Fibroblast of villous mesenchyme (primary cell): ENCODE data around the gene KCNQ1OT1. TPM values are rescaled to one million over a fixed set of nuclear protein-coding genes. Genes with fewer than 3 reads are reported as not detected.

Source experiments
- DNase-seq: peaks from one replicate; pipeline ENCODE4 v3.0.0-alpha.2; 2010; ENCODE audit warnings: low read depth
- H3K4me3 ChIP-seq: 2 replicates; pipeline ENCODE4 v1.5.1; 2011; ENCODE audit warnings: low read depth, mild to moderate bottlenecking, low read length
- CTCF ChIP-seq: IDR thresholded peaks from 2 replicates; pipeline ENCODE4 v1.5.1; 2012; ENCODE audit warnings: low read depth, mild to moderate bottlenecking, low read length; ENCODE audit not compliant: insufficient read depth
- total RNA-seq: library from RNA; depleted of rRNA; stranded (reverse); fragments of >200 nt; gene quantifications from 2 replicates; pipeline ENCODE4 v1.2.3, GENCODE V29; 2012

KCNQ1OT1 gene
- total RNA-seq, 1 donor: 6.0 TPM

DNA sequence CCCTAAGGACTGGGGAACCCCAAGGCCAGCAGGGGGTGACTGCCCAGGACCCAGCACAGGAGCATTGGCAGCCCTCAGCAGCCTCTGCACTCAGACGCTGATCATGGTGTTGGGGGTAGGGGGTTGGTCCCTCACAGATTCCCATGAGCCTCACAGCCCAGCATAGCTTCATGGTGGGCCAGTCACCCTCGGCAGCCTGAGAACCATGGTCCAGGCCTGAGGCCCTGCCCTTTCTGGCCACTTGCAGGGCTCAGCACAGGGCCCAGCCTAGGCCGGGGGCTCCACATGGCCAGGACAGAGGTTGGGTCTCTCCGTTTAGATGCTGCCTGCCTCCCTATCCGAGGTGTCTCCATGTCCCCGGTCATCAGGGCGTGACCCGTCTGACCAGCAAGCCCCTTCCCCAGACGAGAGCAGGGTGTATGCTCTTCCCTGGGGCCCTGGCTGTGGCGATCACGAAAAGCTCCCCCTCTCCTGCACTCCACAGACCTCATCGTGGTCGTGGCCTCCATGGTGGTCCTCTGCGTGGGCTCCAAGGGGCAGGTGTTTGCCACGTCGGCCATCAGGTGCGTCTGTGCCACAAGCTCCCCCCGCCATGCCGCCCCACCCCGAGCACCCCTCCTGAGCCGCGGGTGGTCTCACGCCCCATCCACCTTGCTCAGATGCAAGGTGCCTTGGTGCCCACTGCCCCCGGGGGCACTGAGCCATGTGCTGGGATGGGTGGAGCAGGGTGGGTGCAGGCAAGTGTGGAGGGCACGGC lies 128.8 kb downstream of the KCNQ1OT1 start:
- TF ChIP-seq CTCF: no peak
- no peak overlapping the region for H3K4me3 ChIP-seq
- no peak for DNase-seq

- no peak for DNase-seq
- TF ChIP-seq CTCF: no peak
- H3K4me3 ChIP-seq: no peak overlapping the region
Measured at GRCh38 chr11:2570211-2570811, 129.5 kb downstream of the KCNQ1OT1 start.

- TF ChIP-seq CTCF: no peak
- H3K4me3 ChIP-seq: no peak overlapping the region
- DNase-seq: no peak
Measured at GRCh38 chr11:2569731-2570210, 130.0 kb downstream of the KCNQ1OT1 start.

GRCh38 chr11:2569321-2569721 lies 130.5 kb downstream of the KCNQ1OT1 start:
- DNase-seq: peak; percentile 3
- TF ChIP-seq CTCF: no peak
- H3K4me3 ChIP-seq: no peak overlapping the region

DNA sequence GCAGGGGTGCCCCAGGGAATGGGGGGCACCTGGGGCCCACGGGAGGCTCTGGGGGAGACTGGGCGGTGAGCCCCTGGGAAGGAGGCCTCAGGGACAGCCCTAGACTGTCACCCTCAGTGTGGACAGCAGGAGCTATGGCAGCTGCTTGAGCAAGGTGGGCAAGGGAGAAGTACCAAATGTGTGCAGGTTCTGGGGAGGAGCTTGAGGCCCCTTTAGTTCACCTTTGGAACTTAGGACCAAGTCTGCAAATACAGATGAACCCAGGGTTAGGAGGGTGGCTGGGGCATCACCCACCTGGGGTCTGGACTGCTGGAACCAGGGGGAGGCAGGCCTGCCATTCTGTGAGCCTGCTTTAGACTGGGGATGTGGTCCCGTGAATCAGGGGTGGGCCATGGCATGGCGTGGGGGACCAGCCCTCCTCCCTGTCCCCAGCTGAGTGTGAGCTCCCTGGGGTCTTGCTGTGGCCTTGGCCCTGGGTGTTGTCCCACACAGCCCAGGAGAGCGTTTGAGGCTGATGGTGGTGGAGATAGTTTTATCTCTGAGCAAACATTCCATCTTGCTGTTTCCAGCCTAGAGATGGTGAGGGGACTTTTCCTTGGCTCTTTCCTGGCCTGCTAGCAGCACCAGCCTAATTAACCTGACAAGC lies 132.6 kb downstream of the KCNQ1OT1 start:
- no peak for DNase-seq
- TF ChIP-seq CTCF: no peak
- H3K4me3 ChIP-seq: no peak overlapping the region

DNA sequence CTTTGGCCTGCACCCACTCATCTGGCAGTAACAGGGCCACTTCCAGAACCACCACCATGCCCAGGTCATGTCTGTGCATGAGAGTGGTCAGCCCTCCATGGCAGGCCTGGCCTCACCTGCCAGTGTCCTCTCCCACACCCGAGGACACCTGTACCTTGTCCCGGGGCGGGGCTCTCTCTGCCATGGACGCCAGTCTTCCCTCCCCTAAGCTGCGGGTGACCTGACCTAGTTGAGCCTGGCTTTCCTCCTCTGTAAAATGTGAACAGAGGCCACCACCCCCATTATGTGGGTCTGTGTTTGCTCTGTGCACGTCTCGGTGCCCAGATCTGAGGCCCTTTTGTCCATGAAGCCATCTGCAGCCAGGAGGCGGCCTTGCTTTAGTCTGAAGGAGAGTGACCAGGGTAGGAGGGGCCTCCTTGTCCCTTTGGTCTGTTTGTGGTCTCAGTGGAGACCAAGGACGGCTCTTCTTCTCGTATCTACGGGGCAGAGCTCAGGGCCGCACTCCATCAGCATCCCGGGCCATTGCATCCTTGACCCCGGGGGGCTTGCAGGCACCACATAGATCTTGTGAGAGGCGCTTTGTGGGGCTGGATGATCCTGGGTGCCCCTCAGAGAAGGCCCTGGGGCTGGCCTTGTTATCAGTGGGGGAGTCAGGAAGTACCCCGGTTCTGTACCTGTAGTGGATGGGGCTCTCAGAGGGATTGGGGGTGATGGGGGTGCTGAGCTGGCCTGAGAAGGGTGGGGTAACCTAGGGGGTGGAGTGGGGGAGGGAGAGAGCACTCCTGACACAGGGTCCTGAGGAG lies 133.4 kb downstream of the KCNQ1OT1 start:
- DNase-seq: peak; percentile 13
- TF ChIP-seq CTCF: peak; percentile 28
- H3K4me3 ChIP-seq: no peak overlapping the region
